ENCODE data around the gene WDR46. TPM values are rescaled to one million over a fixed set of nuclear protein-coding genes. Genes with fewer than 3 reads are reported as not detected.

WDR46 gene
- total and polyA plus RNA-seq, 2 of the 13 experiments (the other 11 are each of a cell fraction or from before 2014, with no cell fraction given), result 47.4 to 105 TPM

- TF ChIP-seq STAT6 (CRISPR knock-in tag; IDR thresholded peaks at IDR 0.05; ENCODE audit: borderline replicate concordance), result peak; percentile 89
- TF ChIP-seq DPF2 (CRISPR knock-in tag; IDR thresholded peaks at IDR 0.05; ENCODE audit: borderline replicate concordance, low read depth), result 0 out of 2 replicates have a peak, but pooled peaks have one; percentile 28
- no peak for TF ChIP-seq ZBTB2 (CRISPR knock-in tag; IDR thresholded peaks at IDR 0.05; ENCODE audit: low read depth)
- TF ChIP-seq PHF21A (CRISPR knock-in tag; IDR thresholded peaks at IDR 0.05), result peak; percentile 87
- TF ChIP-seq, protein P1, sequence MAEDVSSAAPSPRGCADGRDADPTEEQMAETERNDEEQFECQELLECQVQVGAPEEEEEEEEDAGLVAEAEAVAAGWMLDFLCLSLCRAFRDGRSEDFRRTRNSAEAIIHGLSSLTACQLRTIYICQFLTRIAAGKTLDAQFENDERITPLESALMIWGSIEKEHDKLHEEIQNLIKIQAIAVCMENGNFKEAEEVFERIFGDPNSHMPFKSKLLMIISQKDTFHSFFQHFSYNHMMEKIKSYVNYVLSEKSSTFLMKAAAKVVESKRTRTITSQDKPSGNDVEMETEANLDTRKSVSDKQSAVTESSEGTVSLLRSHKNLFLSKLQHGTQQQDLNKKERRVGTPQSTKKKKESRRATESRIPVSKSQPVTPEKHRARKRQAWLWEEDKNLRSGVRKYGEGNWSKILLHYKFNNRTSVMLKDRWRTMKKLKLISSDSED (CRISPR knock-in tag; IDR thresholded peaks at IDR 0.05), result no peak
- TF ChIP-seq ZNF678 (CRISPR knock-in tag; IDR thresholded peaks at IDR 0.05), result no peak; the same call in 1 of the 2 replicates
- TF ChIP-seq ZNF562 (CRISPR knock-in tag; IDR thresholded peaks at IDR 0.05; ENCODE audit: borderline replicate concordance), result no peak
- TF ChIP-seq ZC3H4 (CRISPR knock-in tag; IDR thresholded peaks at IDR 0.05; ENCODE audit: borderline replicate concordance), result no peak; the same call in 1 of the 2 replicates
- no peak for TF ChIP-seq MTA3 (CRISPR knock-in tag; IDR thresholded peaks at IDR 0.05)
- peak; percentile 18 for TF ChIP-seq MED8 (CRISPR knock-in tag; IDR thresholded peaks at IDR 0.05; ENCODE audit: insufficient replicate concordance)
- peak; percentile 4; the same call in 1 of the 2 replicates for TF ChIP-seq SETDB1 (CRISPR knock-in tag; IDR thresholded peaks at IDR 0.05; ENCODE audit: borderline replicate concordance)
- TF ChIP-seq, protein P2, sequence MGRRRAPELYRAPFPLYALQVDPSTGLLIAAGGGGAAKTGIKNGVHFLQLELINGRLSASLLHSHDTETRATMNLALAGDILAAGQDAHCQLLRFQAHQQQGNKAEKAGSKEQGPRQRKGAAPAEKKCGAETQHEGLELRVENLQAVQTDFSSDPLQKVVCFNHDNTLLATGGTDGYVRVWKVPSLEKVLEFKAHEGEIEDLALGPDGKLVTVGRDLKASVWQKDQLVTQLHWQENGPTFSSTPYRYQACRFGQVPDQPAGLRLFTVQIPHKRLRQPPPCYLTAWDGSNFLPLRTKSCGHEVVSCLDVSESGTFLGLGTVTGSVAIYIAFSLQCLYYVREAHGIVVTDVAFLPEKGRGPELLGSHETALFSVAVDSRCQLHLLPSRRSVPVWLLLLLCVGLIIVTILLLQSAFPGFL (CRISPR knock-in tag; IDR thresholded peaks at IDR 0.05), result no peak
- no peak for TF ChIP-seq ZNF3 (CRISPR knock-in tag; IDR thresholded peaks at IDR 0.05)
- TF ChIP-seq, protein P3, sequence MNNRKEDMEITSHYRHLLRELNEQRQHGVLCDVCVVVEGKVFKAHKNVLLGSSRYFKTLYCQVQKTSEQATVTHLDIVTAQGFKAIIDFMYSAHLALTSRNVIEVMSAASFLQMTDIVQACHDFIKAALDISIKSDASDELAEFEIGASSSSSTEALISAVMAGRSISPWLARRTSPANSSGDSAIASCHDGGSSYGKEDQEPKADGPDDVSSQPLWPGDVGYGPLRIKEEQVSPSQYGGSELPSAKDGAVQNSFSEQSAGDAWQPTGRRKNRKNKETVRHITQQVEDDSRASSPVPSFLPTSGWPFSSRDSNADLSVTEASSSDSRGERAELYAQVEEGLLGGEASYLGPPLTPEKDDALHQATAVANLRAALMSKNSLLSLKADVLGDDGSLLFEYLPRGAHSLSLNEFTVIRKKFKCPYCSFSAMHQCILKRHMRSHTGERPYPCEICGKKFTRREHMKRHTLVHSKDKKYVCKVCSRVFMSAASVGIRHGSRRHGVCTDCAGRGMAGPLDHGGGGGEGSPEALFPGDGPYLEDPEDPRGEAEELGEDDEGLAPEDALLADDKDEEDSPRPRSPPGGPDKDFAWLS (CRISPR knock-in tag; IDR thresholded peaks at IDR 0.05; ENCODE audit: borderline replicate concordance), result no peak
- TF ChIP-seq YEATS4 (CRISPR knock-in tag; IDR thresholded peaks at IDR 0.05; ENCODE audit: borderline replicate concordance), result peak; percentile 62; the same call in 1 of the 2 replicates
- no peak; the same call in none of the 2 replicates for TF ChIP-seq ARHGAP35 (CRISPR knock-in tag; IDR thresholded peaks at IDR 0.05; ENCODE audit: borderline replicate concordance)
- peak; percentile 93 for TF ChIP-seq ZFX (CRISPR knock-in tag; IDR thresholded peaks at IDR 0.05; ENCODE audit: low read depth)
- TF ChIP-seq NR3C1 (CRISPR knock-in tag; IDR thresholded peaks at IDR 0.05), result no peak
- TF ChIP-seq HNF4G (IDR thresholded peaks at IDR 0.05; ENCODE audit: borderline replicate concordance, low read depth, low read length), result peak; percentile 69; the same call in 1 of the 2 replicates
- peak; percentile 32 for TF ChIP-seq HNF4G (CRISPR knock-in tag; IDR thresholded peaks at IDR 0.05; ENCODE audit: borderline replicate concordance, low read depth)
These were observed 39.9 kb downstream of the WDR46 start (continued) for GRCh38 chr6:33248932-33249731.
